Measurements from ENCODE around the gene PDE6A. TPM values are rescaled to one million over a fixed set of nuclear protein-coding genes. Genes with fewer than 3 reads are reported as not detected.

PDE6A gene
- total and polyA plus RNA-seq, 2 of the 8 experiments (the other 6 are each of a cell fraction or from before 2014, with no cell fraction given), result not detected

DNA sequence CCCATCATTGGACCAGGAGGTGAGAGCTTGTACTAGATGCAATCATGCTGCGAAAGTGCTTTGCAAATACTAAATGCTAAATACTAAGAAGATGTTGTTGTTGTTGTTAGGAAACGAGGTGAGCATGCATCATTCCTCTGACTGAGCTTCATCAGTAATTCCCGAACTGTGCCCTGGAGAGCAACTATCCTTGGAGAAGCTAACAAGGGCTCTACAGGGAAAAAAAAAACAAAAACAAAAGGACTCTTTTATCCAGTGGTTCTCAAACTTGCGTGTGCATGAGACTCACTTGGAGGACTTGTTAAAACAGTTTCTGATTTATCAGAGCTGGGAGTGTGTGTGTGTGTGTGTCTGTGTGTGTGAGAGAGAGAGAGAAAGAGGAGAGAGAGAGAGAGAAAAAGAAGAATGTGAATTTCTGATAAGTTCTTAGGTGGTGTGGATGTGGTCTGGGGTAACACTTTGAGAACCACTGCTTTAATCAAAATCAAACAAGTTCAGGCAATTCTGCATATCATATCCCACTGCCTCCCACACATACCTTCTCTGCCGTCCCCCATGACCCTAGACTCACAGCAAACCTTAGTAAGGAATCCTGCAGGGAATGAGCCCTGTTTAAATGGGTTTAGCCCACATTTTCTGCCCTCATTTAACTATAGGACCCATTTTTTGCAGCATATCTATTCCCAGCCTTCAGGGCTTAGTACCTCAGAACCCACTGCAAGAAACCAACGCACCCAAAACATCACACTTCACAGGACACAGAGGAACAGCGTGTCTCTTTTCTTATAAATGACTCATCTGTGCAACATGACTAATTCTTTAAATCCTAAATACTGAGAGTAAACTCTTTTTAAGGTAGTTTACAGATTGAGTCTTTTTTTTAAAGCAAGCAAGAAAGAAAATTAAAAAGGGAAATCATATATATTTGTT lies 48.9 kb downstream of the PDE6A start:
- H2AFZ ChIP-seq (ENCODE audit: low read length), result 0 out of 2 replicates have a peak overlapping the region, but pooled peaks have one; percentile 59
- no peak for DNase-seq (ENCODE audit: low read depth in 1 of 2, low spot score in 2 of 2)
- no peaks in the 10 kb centered on the region for H3K9me3 ChIP-seq (ENCODE audit: insufficient read depth in 2 of 2, low read depth in 1 of 2, low read length in 1 of 2)
- no peak for TF ChIP-seq BACH1 (IDR thresholded peaks at IDR 0.05; ENCODE audit: low read length)
- no peak for TF ChIP-seq CBX8 (IDR thresholded peaks at IDR 0.05; ENCODE audit: borderline replicate concordance, low read depth, low read length)
- TF ChIP-seq, protein P1, sequence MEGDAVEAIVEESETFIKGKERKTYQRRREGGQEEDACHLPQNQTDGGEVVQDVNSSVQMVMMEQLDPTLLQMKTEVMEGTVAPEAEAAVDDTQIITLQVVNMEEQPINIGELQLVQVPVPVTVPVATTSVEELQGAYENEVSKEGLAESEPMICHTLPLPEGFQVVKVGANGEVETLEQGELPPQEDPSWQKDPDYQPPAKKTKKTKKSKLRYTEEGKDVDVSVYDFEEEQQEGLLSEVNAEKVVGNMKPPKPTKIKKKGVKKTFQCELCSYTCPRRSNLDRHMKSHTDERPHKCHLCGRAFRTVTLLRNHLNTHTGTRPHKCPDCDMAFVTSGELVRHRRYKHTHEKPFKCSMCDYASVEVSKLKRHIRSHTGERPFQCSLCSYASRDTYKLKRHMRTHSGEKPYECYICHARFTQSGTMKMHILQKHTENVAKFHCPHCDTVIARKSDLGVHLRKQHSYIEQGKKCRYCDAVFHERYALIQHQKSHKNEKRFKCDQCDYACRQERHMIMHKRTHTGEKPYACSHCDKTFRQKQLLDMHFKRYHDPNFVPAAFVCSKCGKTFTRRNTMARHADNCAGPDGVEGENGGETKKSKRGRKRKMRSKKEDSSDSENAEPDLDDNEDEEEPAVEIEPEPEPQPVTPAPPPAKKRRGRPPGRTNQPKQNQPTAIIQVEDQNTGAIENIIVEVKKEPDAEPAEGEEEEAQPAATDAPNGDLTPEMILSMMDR (IDR thresholded peaks at IDR 0.05; ENCODE audit: control extremely low read depth in 1 of 3, insufficient read depth in 1 of 3, low read depth in 1 of 3, low read length in 3 of 3), result no peak
- no peak for TF ChIP-seq EP300 (IDR thresholded peaks at IDR 0.05; ENCODE audit: borderline replicate concordance in 1 of 2, low read depth in 2 of 2, low read length in 2 of 2)
- no peak for TF ChIP-seq EZH2 (IDR thresholded peaks at IDR 0.05; ENCODE audit: low read depth, low read length, severe bottlenecking)
- no peak for TF ChIP-seq JUN (IDR thresholded peaks at IDR 0.05; ENCODE audit: low read depth, low read length)
- no peak for TF ChIP-seq MAFK (IDR thresholded peaks at IDR 0.05; ENCODE audit: low read depth, low read length)
- TF ChIP-seq GTF2F1 (IDR thresholded peaks at IDR 0.05; ENCODE audit: borderline replicate concordance, low read depth, low read length), result no peak
- no peak for TF ChIP-seq SP2 (IDR thresholded peaks at IDR 0.05; ENCODE audit: low read length)

More for the DNA sequence above, 48.9 kb downstream of the PDE6A start:
- no peak overlapping the region for H3K56ac ChIP-seq (replicated peaks; ENCODE audit: insufficient read length, low read depth, low read length)
- H4K8ac ChIP-seq (ENCODE audit: extremely low read depth, insufficient read depth, low read length), result no peak overlapping the region
- no peaks in the 10 kb centered on the region for H3K36me3 ChIP-seq (ENCODE audit: control insufficient read depth in 2 of 4, insufficient read depth in 4 of 4, low read length in 3 of 4)
- ChIA-PET CTCF (ENCODE audit: partially characterized antibody) (interaction anchor here (1.7 to 2.6 kb wide), 2 partner anchors 43 to 95 kb away, joined by 8 to 10 read pairs; no protein-coding TSS in a partner anchor), POLR2A (ENCODE audit: partially characterized antibody) (no interaction called here)
- no peaks in the 10 kb centered on the region for H3K79me2 ChIP-seq (ENCODE audit: control insufficient read depth in 1 of 2, insufficient read depth in 2 of 2, low read length in 2 of 2)
- no peak overlapping the region for H2AK5ac ChIP-seq (ENCODE audit: low read depth, low read length)
- H3K79me1 ChIP-seq (ENCODE audit: low read depth, low read length), result no peaks in the 10 kb centered on the region
- WGBS, 2 experiments (ENCODE audit: extremely low coverage in 1 of 2, insufficient coverage in 1 of 2, insufficient read length in 1 of 2, insufficient replicate concordance in 2 of 2, low coverage in 1 of 2, low lambda C conversion rate in 2 of 2, missing lambda C conversion rate in 1 of 2), result 88% methylated on average over 7 of the region's 7 CpGs; no CpG with 5 or more reads in 1 of the 2 experiments
- no peak overlapping the region for H3K4ac ChIP-seq (replicated peaks; ENCODE audit: insufficient read length, low read depth, low read length)
- FAIRE-seq, result no peak
- H2BK12ac ChIP-seq (ENCODE audit: low read depth, low read length), result no peak overlapping the region
- H2BK5ac ChIP-seq (ENCODE audit: low read depth, low read length), result no peak overlapping the region
- no peak overlapping the region for H3K4me3 ChIP-seq (ENCODE audit: extremely low read depth in 1 of 4, insufficient read depth in 2 of 4, low read depth in 3 of 4, low read length in 4 of 4)
- no peak overlapping the region for H2BK120ac ChIP-seq (replicated peaks; ENCODE audit: low read depth, low read length)
- H3K27ac ChIP-seq (ENCODE audit: low read depth, low read length), result no peak overlapping the region
- H3K23me2 ChIP-seq (ENCODE audit: low read depth, low read length), result no peaks in the 10 kb centered on the region
- no peak overlapping the region for H3K9ac ChIP-seq (replicated peaks in 1 of 4; ENCODE audit: extremely low read depth in 1 of 4, low read depth in 3 of 4, low read length in 3 of 4)
- no peak overlapping the region for H2BK15ac ChIP-seq (ENCODE audit: low read length)
- no peaks in the 10 kb centered on the region for H3K4me1 ChIP-seq (replicated peaks in 1 of 4; ENCODE audit: control insufficient read depth in 3 of 4, insufficient read depth in 4 of 4, low read length in 3 of 4)
- H4K20me1 ChIP-seq (replicated peaks in 1 of 2; ENCODE audit: control insufficient read depth in 1 of 2, insufficient read depth in 2 of 2, low read length in 2 of 2), result no peaks in the 10 kb centered on the region
- no peak overlapping the region for H3K23ac ChIP-seq (ENCODE audit: insufficient read length)
- no peak overlapping the region for H3K4me2 ChIP-seq (ENCODE audit: insufficient read depth in 1 of 2, low read depth in 2 of 2, low read length in 2 of 2)
- H3K14ac ChIP-seq (ENCODE audit: insufficient read length), result no peak overlapping the region
- H4K5ac ChIP-seq (ENCODE audit: insufficient read length, low read depth, low read length), result no peak overlapping the region
- H2BK20ac ChIP-seq (ENCODE audit: low read length), result no peak overlapping the region
- peaks cover 0 to 2% (median 0%) of the 10 kb centered on the region in 4 experiments; a peak in 1 of 7 replicates for H3K27me3 ChIP-seq (replicated peaks in 1 of 4; ENCODE audit: control insufficient read depth in 3 of 4, extremely low read depth in 1 of 4, insufficient read depth in 3 of 4, low read length in 3 of 4)
- H3K18ac ChIP-seq (ENCODE audit: extremely low read depth, low read length), result no peak overlapping the region
- no peak overlapping the region for H4K91ac ChIP-seq (replicated peaks; ENCODE audit: insufficient read length, low read length)
